Breast epithelium (tissue), 4 donors: ENCODE measurements around the gene EPHA6. TPM values are rescaled to one million over a fixed set of nuclear protein-coding genes. Genes with fewer than 3 reads are reported as not detected.
A peak's percentile ranks its signal among the peaks of the same experiment; 100 is the strongest.

ENCODE experiments used
- DNase-seq, 2 donors: peaks; one replicate each; pipeline ENCODE4 v3.0.0-alpha.2; 2019; ENCODE audit warnings: low spot score in 2 of 2
- H3K27ac ChIP-seq, 2 donors: fragments of 200-600 bp; sonication (generic) in 1 of 2; one replicate each; pipeline ENCODE4 v1.5.1; 2016 to 2019; ENCODE audit warnings: mild to moderate bottlenecking in 1 of 2
- H3K27me3 ChIP-seq, 2 donors: fragments of 200-600 bp; sonication (generic) in 1 of 2; one replicate each; pipeline versions ENCODE4 v1.5.1 to v1.6.0; 2017 to 2019; ENCODE audit warnings: control low read depth in 1 of 2, mild to moderate bottlenecking in 1 of 2
- H3K36me3 ChIP-seq: fragments of 200-600 bp; one replicate; pipeline ENCODE4 v1.5.1; 2019
- H3K4me1 ChIP-seq, 2 donors: fragments of 200-600 bp; sonication (generic); one replicate each; pipeline ENCODE4 v1.5.1; 2016 to 2019; ENCODE audit warnings: control low read depth in 1 of 2
- H3K4me3 ChIP-seq, 3 donors: fragments of 200-600 bp; sonication (generic); 1 replicate in 2 of 3; 2 replicates in 1 of 3; pipeline ENCODE4 v1.5.1; 2016 to 2019; ENCODE audit warnings: mild to moderate bottlenecking in 3 of 3, moderate library complexity in 2 of 3
- H3K9me3 ChIP-seq, 2 donors: fragments of 200-600 bp; sonication (generic) in 1 of 2; one replicate each; pipeline ENCODE4 v1.5.1; 2016 to 2019; ENCODE audit warnings: control low read depth in 1 of 2
- CTCF ChIP-seq, 3 donors: fragments of 450-650 bp; IDR thresholded peaks; one replicate each; pipeline ENCODE4 v1.5.1; 2016 to 2017; ENCODE audit warnings: antibody characterized with exemption in 3 of 3, mild to moderate bottlenecking in 3 of 3, moderate library complexity in 3 of 3
- POLR2A ChIP-seq: fragments of 450-650 bp; IDR thresholded peaks from one replicate; pipeline ENCODE4 v1.6.1; 2016; ENCODE audit warnings: antibody characterized with exemption, mild to moderate bottlenecking, moderate library complexity
- POLR2AphosphoS5 ChIP-seq, 3 donors: sonication (generic); formaldehyde crosslinking; IDR thresholded peaks; one replicate each; pipeline ENCODE4 v1.6.1; 2017; ENCODE audit warnings: antibody characterized with exemption in 3 of 3
- intact Hi-C: fragments of 100-400 bp; cut with DNase I; formaldehyde crosslinking; loops from one replicate; pipeline ENCODE4 v1.15.1; 2023; ENCODE audit warnings: low total_unique reads
- total RNA-seq, 3 donors: library from RNA; depleted of rRNA; stranded (reverse); fragments of >200 nt; gene quantifications; one replicate each; pipeline ENCODE4 v1.1.0, GENCODE V29; 2016

The EPHA6 gene
- total RNA-seq, 3 donors from 2014 or later = 0.98 to 1.4 (median 1.2) TPM

- H3K27ac ChIP-seq = no peak overlapping the region
- H3K4me3 ChIP-seq = no peak overlapping the region
- DNase-seq = no peak
- TF ChIP-seq POLR2AphosphoS5 (IDR thresholded peaks at IDR 0.05) (no peak), POLR2A (no peak), CTCF (IDR thresholded peaks at IDR 0.05) (no peak)
- H3K36me3 ChIP-seq = no peaks in the 10 kb centered on the region
- no peaks in the 10 kb centered on the region for H3K27me3 ChIP-seq
- intact Hi-C loops = no loop called here
- H3K9me3 ChIP-seq = no peaks in the 10 kb centered on the region
- H3K4me1 ChIP-seq = no peaks in the 10 kb centered on the region
These were observed 842.2 kb downstream of the EPHA6 start for GRCh38 chr3:97656638-97657037.

GRCh38 chr3:97658668-97659285 is 844.4 kb downstream of the EPHA6 start:
- TF ChIP-seq CTCF (IDR thresholded peaks at IDR 0.05) (peak; percentile 14 to 59 (median 55)), POLR2A (no peak), POLR2AphosphoS5 (IDR thresholded peaks at IDR 0.05) (no peak)
- Histone ChIP-seq H3K4me1 (no peaks in the 10 kb centered on the region), H3K4me3 (no peak overlapping the region), H3K27ac (no peak overlapping the region), H3K9me3 (no peaks in the 10 kb centered on the region), H3K36me3 (no peaks in the 10 kb centered on the region), H3K27me3 (no peaks in the 10 kb centered on the region)
- intact Hi-C loops = no loop called here
- no peak for DNase-seq

- TF ChIP-seq CTCF (IDR thresholded peaks at IDR 0.05) (no peak), POLR2A (no peak), POLR2AphosphoS5 (IDR thresholded peaks at IDR 0.05) (no peak)
- Histone ChIP-seq H3K27ac (no peak overlapping the region), H3K4me1 (no peaks in the 10 kb centered on the region), H3K36me3 (no peaks in the 10 kb centered on the region), H3K4me3 (no peak overlapping the region), H3K27me3 (no peaks in the 10 kb centered on the region), H3K9me3 (no peaks in the 10 kb centered on the region)
- no peak for DNase-seq
- intact Hi-C loops = no loop called here
These were observed 847.9 kb downstream of the EPHA6 start for GRCh38 chr3:97662264-97662663.

- intact Hi-C loops = no loop called here
- Histone ChIP-seq H3K4me3 (no peak overlapping the region), H3K4me1 (no peaks in the 10 kb centered on the region), H3K27ac (no peak overlapping the region), H3K36me3 (no peaks in the 10 kb centered on the region), H3K9me3 (no peaks in the 10 kb centered on the region), H3K27me3 (no peaks in the 10 kb centered on the region)
- DNase-seq = no peak
- TF ChIP-seq POLR2AphosphoS5 (IDR thresholded peaks at IDR 0.05) = no peak
- no peak for TF ChIP-seq CTCF (IDR thresholded peaks at IDR 0.05)
- no peak for TF ChIP-seq POLR2A
These were observed 848.4 kb downstream of the EPHA6 start for GRCh38 chr3:97662762-97663161.

GRCh38 chr3:97665896-97666295 is 851.5 kb downstream of the EPHA6 start:
- Histone ChIP-seq H3K36me3 (no peaks in the 10 kb centered on the region), H3K4me1 (no peaks in the 10 kb centered on the region), H3K27me3 (no peaks in the 10 kb centered on the region), H3K27ac (no peak overlapping the region), H3K9me3 (no peaks in the 10 kb centered on the region), H3K4me3 (no peak overlapping the region)
- intact Hi-C loops = no loop called here
- TF ChIP-seq POLR2AphosphoS5 (IDR thresholded peaks at IDR 0.05) = no peak
- no peak for DNase-seq
